GM19324 (cell line): ENCODE measurements around the gene SSBP4.

ENCODE experiments used
- ATAC-seq: cut with Tn5 transposase; IDR thresholded peaks from one replicate; pipeline ENCODE4 v1.9.1; 2021; ENCODE audit warnings: mild to moderate bottlenecking, moderate library complexity; ENCODE audit not compliant: unreplicated experiment, low FRiP score

The SSBP4 gene

GRCh38 chr19:18461471-18461870 lies 42.3 kb downstream of the SSBP4 start:
- ATAC-seq = no peak

- ATAC-seq = no peak
These were observed 45.4 kb downstream of the SSBP4 start for GRCh38 chr19:18464646-18465045.

- ATAC-seq = no peak
These were observed 46.2 kb downstream of the SSBP4 start for GRCh38 chr19:18465214-18465963.

GRCh38 chr19:18465964-18466339 lies 46.8 kb downstream of the SSBP4 start:
- no peak for ATAC-seq

GRCh38 chr19:18466354-18466753 lies 47.2 kb downstream of the SSBP4 start:
- ATAC-seq = no peak

DNA sequence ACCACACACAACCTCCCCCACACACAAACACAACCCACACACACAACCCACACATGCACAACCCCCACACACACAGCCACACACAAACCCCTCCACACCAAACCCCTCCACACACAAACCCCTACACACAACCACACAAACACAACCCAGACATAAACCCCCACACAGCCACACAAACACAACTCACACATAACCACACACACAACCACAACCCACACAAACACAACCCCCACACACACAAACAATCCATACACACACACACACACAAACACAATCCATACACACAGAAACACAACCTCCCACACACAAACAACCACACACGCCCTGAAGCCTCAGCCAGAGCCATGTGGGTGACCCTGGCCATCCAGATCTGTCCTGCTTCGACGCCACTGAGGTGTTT lies 48.8 kb downstream of the SSBP4 start:
- no peak for ATAC-seq

DNA sequence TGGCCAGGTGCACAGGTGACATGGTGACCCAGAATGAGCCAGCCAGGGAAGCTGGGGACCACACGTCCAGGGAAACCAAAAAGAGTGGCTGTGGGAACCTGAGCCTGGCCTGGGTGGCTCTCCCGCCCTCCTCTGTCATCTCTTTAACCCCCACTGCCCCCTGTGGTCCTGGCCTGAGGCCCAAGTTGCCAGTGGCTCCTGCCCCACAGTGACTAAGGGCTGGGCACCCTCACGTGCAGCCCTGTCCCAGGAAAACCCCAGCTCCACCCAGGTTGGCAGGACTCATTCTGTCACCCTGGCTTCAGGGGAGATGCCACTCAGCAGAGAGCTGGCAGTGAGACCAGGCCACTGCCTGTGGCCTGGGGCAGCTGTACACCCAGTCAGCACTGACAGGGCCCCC lies 49.3 kb downstream of the SSBP4 start:
- ATAC-seq = no peak

GRCh38 chr19:18469069-18469846 lies 50.1 kb downstream of the SSBP4 start:
- no peak for ATAC-seq

- no peak for ATAC-seq
These were observed 51.6 kb downstream of the SSBP4 start for GRCh38 chr19:18470787-18471186.

GRCh38 chr19:18473003-18473705 lies 54.0 kb downstream of the SSBP4 start:
- no peak for ATAC-seq

DNA sequence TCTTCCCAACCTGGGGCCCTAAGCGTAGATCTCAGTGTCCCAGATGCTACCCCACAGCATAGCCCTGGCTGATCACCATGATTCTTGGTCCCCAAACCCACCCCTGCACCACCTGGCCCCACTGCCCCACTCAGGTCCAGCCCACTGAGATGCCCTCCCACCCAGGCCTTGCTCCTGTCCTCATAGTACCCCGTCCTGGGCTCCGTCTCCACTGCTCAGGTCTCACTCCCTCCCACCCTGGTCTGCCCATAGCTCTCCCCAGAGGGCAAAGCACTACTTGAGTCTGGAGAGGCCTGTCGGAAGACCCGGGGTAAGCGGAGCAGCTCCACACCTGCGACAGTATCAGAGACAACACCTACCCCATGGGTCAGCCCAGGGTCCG lies 54.5 kb downstream of the SSBP4 start:
- ATAC-seq = no peak

DNA sequence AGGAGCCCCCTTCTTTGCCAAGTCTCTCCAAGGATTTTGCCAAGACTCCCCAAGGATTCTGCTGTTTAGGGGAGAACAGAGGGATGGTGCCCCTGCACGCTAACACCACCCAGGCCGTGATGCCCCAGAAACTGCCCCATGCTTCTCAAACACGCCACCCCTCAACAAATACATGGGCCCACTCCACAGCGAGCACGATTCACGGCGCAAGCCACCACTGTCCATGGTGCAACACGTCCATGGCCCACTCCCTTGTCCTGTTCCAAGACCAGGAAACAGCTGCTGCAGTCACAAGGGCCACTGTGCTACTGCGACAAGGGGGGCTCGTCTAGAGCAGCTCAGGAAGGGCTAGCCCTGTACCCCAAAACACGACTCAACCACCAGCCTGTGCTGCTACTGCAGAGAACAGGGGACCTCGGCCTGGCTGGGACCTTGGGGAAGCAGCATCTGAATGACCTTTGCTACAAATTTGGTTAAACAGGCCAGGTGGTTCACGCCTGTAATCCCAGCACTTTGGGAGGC lies 55.2 kb downstream of the SSBP4 start:
- ATAC-seq = no peak

DNA sequence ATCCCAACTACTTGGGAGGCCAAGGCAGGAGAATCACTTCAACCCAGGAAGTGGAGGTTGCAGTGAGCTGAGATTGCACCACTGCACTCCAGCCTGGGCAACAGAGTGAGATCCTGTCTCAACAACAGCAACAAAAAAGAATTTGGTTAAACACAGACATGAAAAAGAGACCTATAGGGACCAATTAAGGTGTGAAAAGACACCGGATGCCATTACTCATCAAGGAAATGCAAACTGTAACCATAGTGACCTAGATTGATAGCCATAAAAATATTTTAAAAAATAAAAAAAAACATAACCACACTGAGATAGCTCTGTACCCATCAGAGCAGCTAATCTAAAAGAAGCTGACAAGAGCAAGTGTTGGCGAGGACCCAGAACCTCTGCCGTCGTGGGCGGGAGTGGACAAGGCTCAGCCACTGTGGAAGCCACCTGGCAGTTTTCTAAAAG lies 55.8 kb downstream of the SSBP4 start:
- no peak for ATAC-seq

DNA sequence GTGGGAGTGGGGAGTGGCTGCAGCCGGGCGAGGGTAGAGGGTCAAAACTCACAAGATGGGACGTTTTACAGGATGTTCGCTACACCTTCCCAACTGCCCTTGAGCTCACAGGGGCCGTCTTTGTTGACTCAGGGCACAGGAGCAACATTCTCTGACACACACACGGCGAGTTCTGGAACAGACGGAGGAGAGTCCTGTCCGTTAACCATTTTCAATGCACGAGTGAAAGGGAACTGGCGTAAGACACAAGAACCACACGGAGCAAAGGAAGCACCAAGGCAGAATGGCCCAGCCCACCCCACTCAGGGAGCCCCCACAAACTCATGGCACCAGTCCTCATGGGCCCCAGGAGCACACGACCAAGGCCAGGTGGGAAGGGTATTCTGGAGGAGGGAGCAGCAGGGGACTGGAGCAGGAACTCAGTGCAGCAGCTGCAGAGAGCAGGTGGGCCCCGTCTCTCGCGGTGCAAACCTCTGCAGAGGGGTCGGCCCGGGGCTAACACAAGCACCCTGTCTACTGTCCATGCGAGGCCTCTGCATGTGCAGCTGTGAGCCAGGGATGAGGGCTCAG lies 56.6 kb downstream of the SSBP4 start:
- no peak for ATAC-seq

GRCh38 chr19:18476507-18477041 lies 57.4 kb downstream of the SSBP4 start:
- ATAC-seq = no peak

- no peak for ATAC-seq
These were observed 58.0 kb downstream of the SSBP4 start for GRCh38 chr19:18477042-18477779.

- no peak for ATAC-seq
These were observed 58.8 kb downstream of the SSBP4 start for GRCh38 chr19:18477974-18478373.

DNA sequence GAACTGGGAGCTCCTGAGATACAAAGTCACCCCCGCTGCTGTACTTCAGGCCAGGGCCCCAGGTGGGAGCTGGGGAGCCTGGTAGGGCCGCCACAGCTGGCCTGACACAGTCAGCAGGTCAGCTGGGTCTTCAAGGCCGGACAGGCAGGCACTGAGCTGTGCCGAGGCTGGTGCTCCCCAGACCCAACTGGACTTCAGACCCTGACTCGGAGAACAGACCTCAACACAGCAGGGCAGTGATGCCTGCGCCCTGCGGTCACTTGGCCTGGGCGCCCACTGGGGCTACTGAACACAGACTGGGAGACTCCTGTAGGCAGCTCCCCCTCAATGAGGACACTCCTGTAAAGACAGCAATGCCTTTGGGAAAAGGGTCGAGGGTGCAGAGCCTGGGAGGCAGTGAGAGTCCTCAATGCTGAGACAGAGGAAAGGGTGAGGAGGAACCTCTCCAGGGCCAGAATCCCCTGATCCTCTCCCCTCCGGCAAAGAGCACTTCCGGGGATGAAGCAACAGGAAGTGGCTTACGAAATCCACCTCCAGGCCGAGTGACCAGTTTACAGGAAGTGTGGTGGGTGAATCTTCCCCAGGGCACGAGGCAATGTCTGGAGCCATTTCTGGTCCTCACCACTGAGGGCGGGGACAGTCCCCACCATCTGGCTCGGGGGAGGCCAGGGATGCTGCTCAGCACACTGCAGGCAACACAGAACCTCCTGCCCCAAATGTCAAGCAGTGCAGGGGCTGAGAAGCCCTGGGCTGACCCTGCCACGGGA lies 59.5 kb downstream of the SSBP4 start:
- no peak for ATAC-seq

DNA sequence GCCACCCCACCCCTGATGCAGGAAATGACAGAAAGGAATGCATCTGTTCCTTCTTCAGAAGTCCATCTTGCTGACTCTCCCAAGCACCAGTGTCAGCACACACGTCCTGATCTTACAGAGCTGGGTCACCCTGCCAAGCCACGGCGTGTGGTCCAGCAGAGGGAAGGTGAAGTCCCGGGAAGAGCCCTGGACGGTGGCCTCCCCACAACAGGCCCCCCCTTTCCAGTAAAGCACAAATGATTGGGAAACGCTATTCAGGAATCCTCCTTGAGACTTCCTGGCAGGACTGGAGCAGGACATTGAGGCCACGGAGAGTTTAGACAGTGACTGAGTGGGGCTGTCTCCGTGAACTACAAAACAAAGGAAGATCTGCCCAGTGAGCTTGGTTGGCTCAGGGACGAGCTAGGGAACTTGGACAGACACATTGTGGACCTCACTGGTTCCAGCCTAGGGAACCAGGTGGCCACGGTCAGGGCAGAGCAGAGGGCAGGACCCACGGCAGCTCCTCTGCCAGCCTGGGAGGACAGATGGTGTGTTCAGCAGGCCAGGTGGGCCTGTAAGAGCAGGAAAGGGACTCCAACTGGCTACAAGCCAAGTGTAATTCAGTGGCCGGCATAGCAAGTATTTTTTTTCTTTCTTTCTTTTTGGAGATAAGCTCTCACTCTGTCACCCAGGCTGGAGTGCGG lies 61.0 kb downstream of the SSBP4 start:
- no peak for ATAC-seq
